ENCODE measurements around the gene C1QL2. TPM values are rescaled to one million over a fixed set of nuclear protein-coding genes. Genes with fewer than 3 reads are reported as not detected.
A peak's percentile ranks its signal among the peaks of the same experiment; 100 is the strongest.

The C1QL2 gene
- total RNA-seq, 2 experiments from 2014 or later, result not detected

DNA sequence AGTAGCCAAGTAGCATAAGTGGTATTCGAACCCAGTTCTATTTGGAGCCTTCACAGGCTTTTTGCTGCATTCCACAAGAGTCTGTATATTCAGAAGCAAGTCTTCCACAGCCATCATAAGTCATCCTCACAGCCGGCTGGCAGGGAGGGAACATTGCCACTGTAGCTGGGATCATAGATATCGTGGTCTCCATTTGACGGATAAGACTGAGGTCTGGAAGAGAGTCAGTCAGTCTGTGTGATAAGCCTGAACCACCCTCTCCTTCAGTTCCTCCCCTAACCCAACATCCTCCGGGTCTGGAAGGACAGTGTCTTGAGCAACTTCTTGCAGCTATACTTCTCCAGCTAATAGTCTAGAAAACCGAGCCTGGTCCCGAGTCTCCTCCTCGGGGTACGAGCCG lies 17.0 kb upstream of the C1QL2 start:
- Mint-ChIP-seq H3K27ac (no peak overlapping the region), H3K36me3 (ENCODE audit: low read depth) (no peaks in the 10 kb centered on the region), H3K27me3 (no peaks in the 10 kb centered on the region), H3K9me3 (no peaks in the 10 kb centered on the region), H3K4me1 (ENCODE audit: low read depth) (no peaks in the 10 kb centered on the region), H3K4me3 (no peak overlapping the region)
- TF ChIP-seq, protein P1, sequence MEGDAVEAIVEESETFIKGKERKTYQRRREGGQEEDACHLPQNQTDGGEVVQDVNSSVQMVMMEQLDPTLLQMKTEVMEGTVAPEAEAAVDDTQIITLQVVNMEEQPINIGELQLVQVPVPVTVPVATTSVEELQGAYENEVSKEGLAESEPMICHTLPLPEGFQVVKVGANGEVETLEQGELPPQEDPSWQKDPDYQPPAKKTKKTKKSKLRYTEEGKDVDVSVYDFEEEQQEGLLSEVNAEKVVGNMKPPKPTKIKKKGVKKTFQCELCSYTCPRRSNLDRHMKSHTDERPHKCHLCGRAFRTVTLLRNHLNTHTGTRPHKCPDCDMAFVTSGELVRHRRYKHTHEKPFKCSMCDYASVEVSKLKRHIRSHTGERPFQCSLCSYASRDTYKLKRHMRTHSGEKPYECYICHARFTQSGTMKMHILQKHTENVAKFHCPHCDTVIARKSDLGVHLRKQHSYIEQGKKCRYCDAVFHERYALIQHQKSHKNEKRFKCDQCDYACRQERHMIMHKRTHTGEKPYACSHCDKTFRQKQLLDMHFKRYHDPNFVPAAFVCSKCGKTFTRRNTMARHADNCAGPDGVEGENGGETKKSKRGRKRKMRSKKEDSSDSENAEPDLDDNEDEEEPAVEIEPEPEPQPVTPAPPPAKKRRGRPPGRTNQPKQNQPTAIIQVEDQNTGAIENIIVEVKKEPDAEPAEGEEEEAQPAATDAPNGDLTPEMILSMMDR (IDR thresholded peaks at IDR 0.05), result no peak
- no peak for DNase-seq
- ATAC-seq, result no peak
- ChIA-PET POLR2A (no interaction called here), CTCF (interaction anchor here (1.2 to 4.6 kb wide), 4 partner anchors 12 to 954 kb away, joined by 3 to 48 read pairs (median 4); no protein-coding TSS in a partner anchor)
- intact Hi-C loops (cut with micrococcal nuclease), result loop anchor here (2.0 to 10.0 kb wide), 2 partner anchors 161 to 293 kb away; no protein-coding TSS in a partner anchor

DNA sequence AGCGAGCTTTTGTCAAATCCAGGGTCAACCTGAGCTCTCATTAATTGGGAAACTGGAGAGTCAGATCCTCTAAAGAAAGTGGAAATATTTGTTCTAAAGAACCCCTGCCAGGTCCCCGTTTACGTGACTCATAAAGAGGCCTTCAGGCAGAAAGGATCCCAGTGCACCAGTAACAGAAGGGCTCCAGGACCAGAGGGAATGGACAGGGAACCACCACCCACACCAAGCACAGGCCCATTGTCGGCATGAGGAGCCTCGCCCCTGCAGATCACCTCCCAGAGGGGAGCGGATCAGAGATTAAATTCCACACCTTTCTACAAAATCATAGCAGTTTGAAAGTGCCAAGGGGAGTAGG lies 16.4 kb upstream of the C1QL2 start:
- Mint-ChIP-seq H3K4me1 (ENCODE audit: low read depth) (no peaks in the 10 kb centered on the region), H3K4me3 (no peak overlapping the region), H3K27ac (no peak overlapping the region), H3K36me3 (ENCODE audit: low read depth) (no peaks in the 10 kb centered on the region), H3K9me3 (no peaks in the 10 kb centered on the region), H3K27me3 (no peaks in the 10 kb centered on the region)
- no peak for DNase-seq
- no peak for ATAC-seq
- CTCF ChIA-PET, result interaction anchor here (0.7 to 4.6 kb wide), 4 partner anchors 11 to 293 kb away, joined by 3 to 48 read pairs (median 5); no protein-coding TSS in a partner anchor
- POLR2A ChIA-PET, result no interaction called here
- intact Hi-C loops (cut with micrococcal nuclease), result loop anchor here (2.0 to 10.0 kb wide), 2 partner anchors 160 to 292 kb away; no protein-coding TSS in a partner anchor
- TF ChIP-seq, protein P1 (IDR thresholded peaks at IDR 0.05), result no peak

DNA sequence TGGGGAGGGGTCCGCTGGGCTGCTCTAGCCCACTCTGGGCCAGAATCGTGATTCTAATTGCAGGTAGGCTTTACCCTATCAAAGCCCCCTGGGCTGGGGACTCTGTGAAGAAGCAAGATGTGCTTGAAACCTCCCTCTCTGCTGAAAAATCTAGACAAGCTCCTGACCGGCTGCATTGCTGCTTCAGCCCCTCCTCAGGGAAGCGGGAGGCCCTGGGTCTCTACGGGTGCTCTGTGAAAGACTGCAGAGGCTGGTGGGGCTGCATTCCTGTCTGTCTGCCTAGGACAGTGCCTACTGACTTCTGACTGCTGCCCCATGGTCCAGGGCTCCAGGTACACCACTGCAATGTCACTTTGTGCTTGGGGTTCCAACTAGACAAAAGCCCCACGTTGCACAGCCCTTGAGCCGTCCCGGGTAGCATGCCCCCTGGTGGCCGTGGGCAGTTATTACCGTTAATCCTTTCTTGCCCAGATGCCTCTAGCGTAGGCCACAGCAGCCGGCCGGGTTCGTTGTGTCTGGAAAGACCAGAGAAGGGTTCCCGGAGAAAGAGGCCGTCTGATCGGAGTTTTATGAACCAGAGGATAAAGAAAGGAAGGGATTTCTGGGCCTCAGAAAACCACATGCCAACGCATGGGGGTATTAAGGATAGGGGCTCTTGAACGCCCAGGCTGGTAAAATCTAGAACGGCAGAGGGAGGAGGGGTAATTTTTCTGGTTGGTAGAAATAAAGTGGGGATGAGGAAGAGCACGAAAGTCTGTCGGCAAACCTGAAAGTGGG lies 15.9 kb upstream of the C1QL2 start:
- ATAC-seq (peak; percentile 56), DNase-seq (peak; percentile 62)
- ChIA-PET CTCF (interaction anchor here (0.7 to 4.6 kb wide), 6 partner anchors 11 to 293 kb away, joined by 3 to 48 read pairs (median 4); no protein-coding TSS in a partner anchor), POLR2A (no interaction called here)
- no peaks in the 10 kb centered on the region for H3K36me3 Mint-ChIP-seq (ENCODE audit: low read depth)
- intact Hi-C loops (cut with micrococcal nuclease), result loop anchor here (2.0 to 10.0 kb wide), 2 partner anchors 160 to 292 kb away; no protein-coding TSS in a partner anchor
- TF ChIP-seq, protein P1 (IDR thresholded peaks at IDR 0.05), result peak; percentile 83
- H3K4me3 Mint-ChIP-seq, result no peak overlapping the region
- H3K27ac Mint-ChIP-seq, result no peak overlapping the region
- H3K4me1 Mint-ChIP-seq (ENCODE audit: low read depth), result no peaks in the 10 kb centered on the region
- no peaks in the 10 kb centered on the region for H3K9me3 Mint-ChIP-seq
- no peaks in the 10 kb centered on the region for H3K27me3 Mint-ChIP-seq

DNA sequence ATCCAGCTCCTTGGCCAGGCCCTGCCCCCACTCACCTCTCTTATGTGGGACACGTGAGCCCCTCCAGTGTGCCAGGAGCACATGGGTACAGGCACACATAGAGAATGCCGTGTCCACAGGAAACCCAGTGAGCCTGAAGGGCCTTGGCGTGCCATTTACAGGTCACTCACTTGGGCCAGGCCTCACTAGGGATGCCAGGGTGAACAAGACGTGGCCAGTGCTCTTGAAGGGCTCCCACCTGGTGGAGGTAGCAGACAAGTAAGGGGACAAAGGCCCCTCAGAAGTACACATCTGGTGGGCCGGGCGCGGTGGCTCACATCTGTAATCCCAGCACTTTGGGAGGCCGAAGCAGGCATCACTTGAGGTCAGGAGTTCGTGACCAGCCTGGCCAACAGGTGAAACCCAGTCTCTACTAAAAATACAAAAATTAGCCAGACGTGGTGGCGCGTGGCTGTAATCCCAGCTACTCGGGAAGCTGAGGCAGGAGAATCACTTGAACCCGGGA lies 15.1 kb upstream of the C1QL2 start:
- Mint-ChIP-seq H3K27ac (no peak overlapping the region), H3K27me3 (no peaks in the 10 kb centered on the region), H3K9me3 (no peaks in the 10 kb centered on the region), H3K4me3 (no peak overlapping the region), H3K36me3 (ENCODE audit: low read depth) (no peaks in the 10 kb centered on the region), H3K4me1 (ENCODE audit: low read depth) (no peaks in the 10 kb centered on the region)
- POLR2A ChIA-PET, result no interaction called here
- TF ChIP-seq, protein P1 (IDR thresholded peaks at IDR 0.05), result no peak
- DNase-seq (no peak), ATAC-seq (no peak)
- intact Hi-C loops (cut with micrococcal nuclease), result loop anchor here (2.0 to 10.0 kb wide), 2 partner anchors 159 to 291 kb away; no protein-coding TSS in a partner anchor
- CTCF ChIA-PET, result interaction anchor here (1.0 to 4.6 kb wide), 4 partner anchors 10 to 297 kb away, joined by 3 to 48 read pairs (median 4); no protein-coding TSS in a partner anchor

DNA sequence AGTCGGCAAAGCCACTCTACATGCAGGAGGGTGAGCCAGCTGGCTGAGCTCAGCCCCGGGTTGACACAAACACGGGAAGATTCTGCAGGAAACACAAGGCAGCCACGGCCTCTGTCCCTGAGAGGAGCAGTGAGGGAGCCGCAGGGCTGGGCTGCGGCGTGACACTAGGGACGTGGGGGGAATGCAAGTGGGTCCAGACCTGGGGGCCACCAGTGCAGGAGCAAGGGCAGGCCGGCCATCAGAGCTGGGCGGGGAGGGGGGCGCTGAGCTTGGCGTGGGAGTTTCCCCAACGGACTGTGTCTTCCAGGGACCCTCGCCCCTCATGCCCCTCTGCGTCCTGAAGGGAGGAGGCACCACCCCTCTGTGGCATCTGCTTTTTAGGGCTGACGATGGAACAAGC lies 12.0 kb upstream of the C1QL2 start:
- no peaks in the 10 kb centered on the region for H3K4me1 Mint-ChIP-seq (ENCODE audit: low read depth)
- no peak for ATAC-seq
- H3K36me3 Mint-ChIP-seq (ENCODE audit: low read depth), result no peaks in the 10 kb centered on the region
- POLR2A ChIA-PET, result no interaction called here
- H3K9me3 Mint-ChIP-seq, result no peaks in the 10 kb centered on the region
- DNase-seq, result no peak
- H3K27ac Mint-ChIP-seq, result no peak overlapping the region
- intact Hi-C loops (cut with micrococcal nuclease), result loop anchor here (10.0 kb wide), 1 partner anchor 156 kb away; no protein-coding TSS in a partner anchor
- CTCF ChIA-PET, result no interaction called here
- no peak overlapping the region for H3K4me3 Mint-ChIP-seq
- TF ChIP-seq, protein P1 (IDR thresholded peaks at IDR 0.05), result no peak
- H3K27me3 Mint-ChIP-seq, result peaks cover 12% of the 10 kb centered on the region
